Stimulated activated CD8-positive, alpha-beta memory T cell treated with anti-CD3 and anti-CD28 coated beads, Interleukin-12 subunit alpha, Interleukin-12 subunit beta, amount 100 ng/mL, for 1 hour (primary cell): ENCODE measurements around the gene FBXL22.

ENCODE experiments used
- DNase-seq: peaks from one replicate; pipeline ENCODE4 v3.0.0-alpha.2; 2020; ENCODE audit warnings: low read depth

FBXL22 gene

DNA sequence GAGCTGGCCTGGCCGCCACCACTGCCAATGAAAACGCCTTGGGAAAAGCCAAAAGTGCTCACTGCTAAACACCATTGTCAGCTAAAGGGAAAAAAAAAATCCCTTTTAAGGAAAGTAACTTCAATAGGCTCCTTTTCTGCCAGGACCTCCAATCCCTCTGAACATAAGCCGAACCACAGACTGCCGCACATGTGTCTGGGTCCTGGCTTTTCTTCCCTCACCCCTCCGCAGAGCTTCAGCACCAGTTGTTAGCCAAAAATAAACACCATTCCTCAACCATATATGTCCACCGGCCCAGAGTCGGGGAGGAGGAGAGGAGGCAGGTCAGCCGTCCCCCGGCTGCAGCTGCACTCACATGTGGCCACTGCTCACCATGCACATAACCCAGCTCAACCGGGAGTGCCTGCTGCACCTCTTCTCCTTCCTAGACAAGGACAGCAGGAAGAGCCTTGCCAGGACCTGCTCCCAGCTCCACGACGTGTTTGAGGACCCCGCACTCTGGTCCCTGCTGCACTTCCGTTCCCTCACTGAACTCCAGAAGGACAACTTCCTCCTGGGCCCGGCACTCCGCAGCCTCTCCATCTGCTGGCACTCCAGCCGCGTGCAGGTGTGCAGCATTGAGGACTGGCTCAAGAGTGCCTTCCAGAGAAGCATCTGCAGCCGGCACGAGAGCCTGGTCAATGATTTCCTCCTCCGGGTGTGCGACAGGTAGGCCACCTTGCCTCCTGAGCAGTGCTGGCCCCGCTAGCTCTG lies at the start of gene FBXL22:
TSS of gene FBXL22 (plus strand) at position 350 of the 753 bp plus-strand sequence. CDS start at position 356, 6 bp downstream.
- DNase-seq: no peak

GRCh38 chr15:63551400-63551799 lies 45.8 kb upstream of the FBXL22 start:
- DNase-seq: no peak

DNA sequence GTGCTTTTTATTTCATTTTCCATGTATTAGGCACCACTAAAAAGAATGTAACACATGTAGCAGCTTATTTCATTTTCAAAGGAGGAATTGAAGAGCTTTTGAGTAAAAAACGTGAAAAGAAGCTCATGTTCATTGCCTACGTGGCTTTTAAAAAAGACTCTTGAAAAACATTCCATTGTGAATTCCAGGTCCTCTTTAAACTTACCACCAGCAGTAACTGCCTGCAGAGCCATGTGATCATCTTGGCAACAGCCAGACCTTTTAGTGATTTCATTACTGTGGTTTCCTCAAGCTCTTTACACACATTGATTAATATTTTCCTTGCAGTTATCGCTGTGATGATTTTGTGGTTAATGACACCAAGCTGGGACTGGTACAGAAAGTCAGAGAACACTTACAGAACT lies 43.8 kb upstream of the FBXL22 start:
- no peak for DNase-seq

DNA sequence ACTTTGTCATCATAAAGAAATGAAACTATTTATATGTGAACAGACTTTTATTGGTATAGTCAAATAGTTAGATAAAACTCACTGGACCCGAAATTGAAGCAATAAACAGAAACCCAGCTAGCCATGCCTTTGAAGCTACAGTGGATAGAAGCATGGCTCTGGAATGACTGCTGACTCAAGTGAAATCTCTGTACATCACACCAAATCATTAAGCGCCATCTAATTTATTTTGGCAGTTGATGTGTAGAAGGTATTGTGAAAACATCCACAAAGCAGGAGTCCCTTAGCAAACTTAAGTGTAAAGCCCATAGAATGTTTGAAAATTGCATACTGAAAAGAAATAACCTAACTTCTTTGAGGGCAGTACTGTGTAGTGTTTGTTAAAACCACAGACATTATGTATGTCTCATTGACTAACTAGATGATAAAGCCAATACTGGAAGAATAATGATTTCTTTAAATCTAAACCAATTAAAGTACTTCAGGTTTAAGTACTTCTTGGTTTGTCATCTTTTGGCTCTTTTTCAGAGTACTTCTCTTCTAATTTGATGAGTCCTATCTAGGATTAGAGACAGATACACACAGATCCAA lies 42.8 kb upstream of the FBXL22 start:
- DNase-seq: no peak

DNA sequence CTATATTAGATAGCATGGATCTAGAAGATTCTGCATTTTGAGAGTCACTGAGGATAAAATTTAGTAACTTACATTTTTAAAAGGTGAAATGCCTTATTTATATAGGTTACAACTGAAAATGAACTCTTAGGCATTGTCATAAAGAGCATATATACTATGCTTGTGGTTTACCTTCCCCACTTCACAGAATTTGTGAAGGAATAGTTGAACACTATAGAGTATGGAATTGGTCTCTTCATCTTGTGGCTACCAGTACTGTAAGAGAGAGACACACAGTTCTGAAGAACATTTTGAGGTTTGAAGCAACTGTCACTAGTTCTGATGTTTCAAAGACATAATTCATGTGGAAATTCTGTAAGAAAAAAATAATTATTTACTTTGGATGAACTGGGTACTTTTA lies 41.7 kb upstream of the FBXL22 start:
- no peak for DNase-seq

DNA sequence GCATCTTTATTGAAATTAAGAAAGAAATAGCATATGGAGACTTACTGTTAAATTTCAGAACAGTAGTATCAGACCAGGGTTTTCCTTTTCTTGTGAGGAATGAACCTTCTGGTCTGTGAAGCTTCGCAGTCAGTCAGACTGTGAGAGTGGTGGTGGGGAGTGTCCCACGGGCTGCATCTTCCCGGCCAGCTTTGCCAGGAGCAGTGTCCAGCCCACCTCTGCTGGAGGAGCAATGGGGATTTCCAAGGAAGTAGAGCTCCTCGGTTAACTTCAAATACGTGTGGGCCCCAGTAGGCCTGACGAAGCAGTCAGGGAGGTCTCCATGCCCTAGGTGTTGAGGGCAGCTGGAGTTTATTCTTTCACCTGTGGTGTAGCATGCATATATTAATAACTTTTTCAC lies 40.9 kb upstream of the FBXL22 start:
- DNase-seq: no peak

- no peak for DNase-seq
Measured at GRCh38 chr15:63556736-63557135, 40.5 kb upstream of the FBXL22 start.

GRCh38 chr15:63559753-63560152 lies 37.4 kb upstream of the FBXL22 start:
- no peak for DNase-seq

GRCh38 chr15:63560741-63561448 lies 36.3 kb upstream of the FBXL22 start:
- no peak for DNase-seq

- DNase-seq: no peak
Measured at GRCh38 chr15:63564093-63564492, 33.1 kb upstream of the FBXL22 start.

DNA sequence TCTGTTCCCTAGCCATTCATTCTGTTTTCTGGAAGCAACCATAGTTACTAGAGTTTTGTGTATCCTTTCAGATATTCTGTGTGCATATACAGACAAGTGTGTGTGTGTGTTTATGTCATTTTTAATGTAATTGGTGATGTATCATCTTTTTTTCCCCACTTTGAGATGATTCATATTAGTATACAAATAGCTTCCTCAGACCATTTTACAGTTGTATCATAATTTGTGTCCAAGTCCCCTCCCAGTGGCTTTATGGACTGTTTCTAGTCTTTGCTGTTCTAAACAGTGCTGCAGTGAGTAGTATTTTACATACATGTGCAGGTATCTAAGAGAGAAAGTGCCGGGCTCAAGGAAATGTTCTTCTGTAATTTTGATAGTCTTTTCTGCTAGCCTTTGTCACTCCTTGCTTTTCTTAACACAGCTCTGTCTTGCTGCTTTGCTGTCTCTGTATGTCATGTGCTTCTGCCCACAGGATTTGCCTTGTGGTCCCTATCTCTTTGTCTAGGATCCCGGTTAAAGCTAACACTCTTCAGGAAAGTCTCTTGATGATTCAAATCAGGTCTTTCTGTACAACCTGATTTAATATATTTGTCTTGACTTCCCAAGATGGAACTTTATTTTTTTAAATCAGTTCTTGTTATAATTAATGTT lies 31.5 kb upstream of the FBXL22 start:
- no peak for DNase-seq

- no peak for DNase-seq
Measured at GRCh38 chr15:63572749-63573464, 24.3 kb upstream of the FBXL22 start.

DNA sequence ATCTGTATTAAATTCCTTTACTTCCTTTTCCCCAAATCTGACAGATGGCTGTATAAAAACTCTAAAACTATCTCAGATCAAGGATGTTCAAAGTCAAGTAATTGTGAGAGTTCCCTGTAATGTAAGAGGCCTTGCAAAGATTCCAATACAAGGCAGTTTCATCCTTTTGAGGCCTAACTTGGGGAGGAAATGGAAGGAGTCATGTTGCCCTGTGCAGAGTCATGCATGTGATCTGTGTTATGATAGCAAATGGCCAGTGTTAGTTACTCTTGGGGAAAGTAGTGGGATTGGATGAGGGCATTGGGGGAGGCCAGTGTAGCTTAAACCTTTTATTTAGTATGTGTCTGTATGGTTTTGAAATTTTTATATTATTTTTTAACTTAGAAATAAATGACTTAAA lies 23.7 kb upstream of the FBXL22 start:
- DNase-seq: no peak

DNA sequence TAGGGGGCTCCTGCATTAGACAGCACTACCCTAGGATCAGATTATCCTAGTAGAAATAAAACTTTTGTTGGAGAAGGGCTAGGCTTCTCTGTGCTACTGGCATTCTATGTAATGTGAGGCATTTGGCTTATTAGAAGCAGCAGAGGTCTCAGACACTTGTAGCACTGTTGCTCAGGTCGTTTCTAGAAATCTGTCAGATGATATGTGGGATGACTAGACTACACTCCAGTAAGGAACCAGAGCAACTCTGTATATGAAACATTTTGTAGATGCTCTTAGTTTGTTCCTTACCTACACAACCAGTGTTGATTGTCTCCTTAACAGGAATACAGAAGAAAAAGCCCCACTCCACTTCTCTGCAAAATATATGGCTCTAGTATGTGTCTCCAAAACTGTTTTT lies 21.9 kb upstream of the FBXL22 start:
- no peak for DNase-seq

GRCh38 chr15:63576441-63576840 lies 20.7 kb upstream of the FBXL22 start:
- DNase-seq: no peak

GRCh38 chr15:63582179-63582578 lies 15.0 kb upstream of the FBXL22 start:
- DNase-seq: no peak

DNA sequence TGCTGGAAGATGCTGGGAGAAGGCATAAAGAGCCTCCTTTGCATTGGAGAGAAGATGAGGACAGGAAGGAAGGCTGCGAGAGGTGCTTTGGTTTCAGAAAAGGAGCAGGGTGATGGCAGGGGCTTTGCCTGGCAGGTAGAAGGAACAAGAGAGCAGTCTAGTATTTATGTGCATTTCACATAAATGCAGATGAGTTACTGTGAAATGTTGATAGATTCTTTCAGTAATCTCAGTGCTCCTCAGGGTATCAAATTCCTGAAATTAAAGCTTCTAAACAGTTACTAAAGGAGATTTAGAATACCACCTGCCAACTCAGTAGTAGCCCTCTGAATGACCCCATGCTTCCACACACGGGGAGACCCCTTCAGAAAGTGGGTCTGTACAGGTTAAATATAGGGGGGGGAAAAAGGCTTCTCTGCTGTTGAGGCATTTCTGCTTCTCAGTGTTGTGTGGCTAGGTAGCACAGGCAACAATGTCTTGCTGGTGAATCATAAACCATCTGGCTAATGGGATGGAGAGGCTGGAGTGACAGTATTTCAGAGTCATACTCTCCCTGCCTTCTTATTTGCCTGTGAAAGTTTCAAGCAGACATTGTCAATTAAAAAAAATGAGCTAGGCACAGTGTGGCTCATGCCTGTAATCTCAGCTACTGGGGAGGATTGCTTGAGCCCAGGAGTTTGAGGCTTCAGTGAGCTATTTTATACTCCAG lies 14.3 kb upstream of the FBXL22 start:
- DNase-seq: no peak

GRCh38 chr15:63586790-63587189 lies 10.4 kb upstream of the FBXL22 start:
- DNase-seq: no peak

GRCh38 chr15:63587527-63587926 lies 9.7 kb upstream of the FBXL22 start:
- no peak for DNase-seq

DNA sequence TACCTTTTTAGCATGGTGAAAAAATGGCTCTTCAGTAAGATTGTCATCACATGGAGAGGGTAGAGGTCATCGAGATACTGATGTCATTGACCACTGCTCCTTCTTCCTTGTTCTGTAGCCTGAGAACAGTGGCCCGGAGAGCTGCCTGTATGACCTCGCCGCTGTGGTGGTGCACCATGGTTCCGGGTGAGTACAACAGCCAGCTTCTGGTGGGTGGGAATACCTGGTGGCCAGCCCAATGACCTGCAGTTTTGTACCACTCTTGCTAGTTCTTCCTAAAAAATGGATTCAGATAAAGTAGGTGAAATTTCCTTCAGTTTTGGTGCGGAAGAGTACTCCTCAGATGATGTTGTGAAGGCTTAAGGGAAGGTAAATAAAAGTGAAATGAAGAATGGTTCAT lies 8.4 kb upstream of the FBXL22 start:
- DNase-seq: no peak
